ENCODE results near the gene TMEM208.

TMEM208 gene

GRCh38 chr16:67277999-67278772, 51.3 kb downstream of the TMEM208 start:
- peak in 1 of 2 experiments; percentile 35 for DNase-seq (ENCODE audit: low read depth in 1 of 2, low spot score in 1 of 2)
- TF ChIP-seq JUND (IDR thresholded peaks at IDR 0.05; ENCODE audit: low read depth), result no peak
- in situ Hi-C loops (cut with HindIII; ENCODE audit: low pct_unique_long_range_greater_than_20kb, low sequenced_read_pairs), result no loop called here
